GM18511 (cell line): Measurements from ENCODE around the gene CD109.
"Not testable (repeated sequence)": the region's sequence is repeated elsewhere in the genome, so short reads cannot be mapped to it uniquely, and the experiment has no call there.

Source experiments
- ATAC-seq: cut with Tn5 transposase; IDR thresholded peaks from one replicate; pipeline ENCODE4 v1.9.1; 2021; ENCODE audit warnings: mild to moderate bottlenecking, moderate library complexity; ENCODE audit not compliant: unreplicated experiment

The CD109 gene

DNA sequence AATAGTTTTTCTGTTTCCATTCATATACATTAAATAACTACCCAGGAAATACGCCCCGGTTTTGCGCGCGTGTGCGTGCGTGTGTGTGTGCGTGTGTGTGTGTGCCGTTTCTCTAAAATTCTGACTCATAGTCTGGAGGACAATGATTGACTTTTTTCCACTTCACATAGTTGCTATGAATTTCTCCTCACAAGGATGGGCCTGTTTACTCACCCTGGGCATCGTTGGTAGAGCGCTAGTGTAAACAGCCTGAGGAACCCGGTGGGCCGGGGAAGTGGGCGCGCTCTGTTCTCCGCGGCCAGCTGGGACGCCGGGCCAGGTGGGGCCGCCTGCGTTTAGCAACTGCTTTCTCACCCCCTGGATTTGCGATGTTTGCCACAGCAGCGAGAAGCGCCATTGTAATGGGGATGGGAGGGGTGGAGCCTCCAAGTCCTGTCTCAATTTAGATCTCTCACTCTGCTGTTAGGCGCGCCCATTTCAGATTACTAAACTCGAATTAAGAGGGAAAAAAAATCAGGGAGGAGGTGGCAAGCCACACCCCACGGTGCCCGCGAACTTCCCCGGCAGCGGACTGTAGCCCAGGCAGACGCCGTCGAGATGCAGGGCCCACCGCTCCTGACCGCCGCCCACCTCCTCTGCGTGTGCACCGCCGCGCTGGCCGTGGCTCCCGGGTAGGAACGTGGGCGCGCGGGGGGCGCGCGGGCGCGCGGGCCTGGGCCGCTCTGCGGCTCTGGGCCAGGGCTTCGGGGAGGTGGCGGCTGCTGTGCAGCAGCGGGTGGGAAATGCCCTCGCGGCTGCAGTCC is at the start of gene CD109:
CD109 (plus strand) TSS at position 585 of the 803 bp plus-strand sequence; CDS start at position 598, 13 bp downstream.
- ATAC-seq, result peak; percentile 73

DNA sequence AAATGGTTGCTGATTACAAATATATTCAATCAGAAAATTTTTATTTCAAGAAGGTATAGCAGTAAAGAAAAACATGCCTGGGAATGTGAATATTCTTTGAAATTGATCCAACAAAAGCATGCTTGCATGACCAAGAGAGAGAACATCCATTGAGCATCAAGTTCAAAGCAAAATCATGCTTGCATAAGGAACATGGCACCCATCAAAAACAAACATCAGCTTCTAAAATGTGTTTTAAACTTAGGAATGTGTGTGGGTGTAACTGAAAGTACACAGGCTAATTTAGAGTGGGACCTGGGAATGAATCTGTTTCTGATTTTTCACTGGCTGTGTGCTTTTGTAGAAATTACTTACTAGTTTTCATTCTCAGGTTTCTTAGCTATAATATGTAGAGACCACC is 47.8 kb upstream of the CD109 start:
- ATAC-seq, result no peak

DNA sequence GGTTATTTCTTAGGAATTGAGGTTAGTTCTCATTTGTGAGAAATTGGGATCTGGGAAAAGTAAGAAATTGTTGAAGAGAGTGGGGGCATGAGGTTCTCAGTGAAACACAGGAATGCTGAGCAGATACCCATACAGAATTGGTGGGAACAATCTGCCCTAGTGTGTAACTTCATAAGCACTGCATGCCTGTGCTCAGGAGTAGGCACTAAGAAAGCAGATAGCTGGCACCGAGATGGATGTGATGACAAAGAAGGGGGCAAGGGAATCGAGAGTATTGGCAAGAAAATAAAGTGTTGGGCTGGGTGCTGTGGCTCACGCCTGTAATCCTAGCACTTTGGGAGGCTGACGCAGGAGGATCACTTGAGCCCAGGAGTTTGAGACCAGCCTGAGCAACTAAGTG is 46.2 kb upstream of the CD109 start:
- no peak for ATAC-seq

DNA sequence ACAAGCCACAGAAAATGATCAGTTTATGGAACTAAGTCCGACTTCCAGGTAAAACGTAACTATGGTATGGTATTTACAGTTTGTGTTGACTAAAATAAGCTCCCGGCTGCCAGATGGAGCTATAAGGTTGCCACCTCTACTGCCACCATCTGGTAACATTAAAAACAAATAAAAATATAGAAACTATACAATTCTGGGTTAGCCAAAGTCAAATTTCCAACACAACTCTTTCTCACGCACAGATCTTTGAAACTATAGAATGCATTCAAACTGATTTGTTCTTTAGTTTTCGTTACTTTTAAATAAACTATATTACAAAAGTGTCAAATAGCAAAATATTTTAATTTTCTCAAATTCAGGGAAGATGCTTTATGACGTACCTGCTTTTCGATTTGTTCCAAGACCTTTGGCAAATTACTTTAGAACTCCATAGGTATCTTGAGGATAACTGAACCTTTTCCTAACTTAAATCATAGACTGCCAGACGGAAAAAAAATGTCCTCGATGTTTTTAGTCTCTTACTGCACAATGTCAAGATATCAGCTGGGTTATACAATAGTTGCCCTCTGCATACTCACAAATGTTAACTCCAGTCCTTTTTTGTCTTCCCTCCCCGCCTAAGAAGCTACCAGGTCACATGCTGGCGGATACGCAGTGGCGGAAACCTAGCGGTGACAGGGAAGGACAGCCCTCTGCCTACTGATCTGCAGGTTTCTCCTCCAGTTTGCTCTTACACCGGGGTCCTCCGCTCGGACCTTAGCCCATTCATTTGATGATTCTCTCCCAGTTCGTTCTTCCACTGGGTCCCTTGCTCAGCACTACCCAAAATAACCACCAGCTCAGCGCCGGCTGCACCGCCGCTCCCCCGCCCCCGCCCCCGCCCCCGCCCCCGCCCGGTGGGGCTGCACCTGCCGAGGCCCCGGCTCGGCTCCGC is 43.1 kb upstream of the CD109 start:
- ATAC-seq, result peak; percentile 52

DNA sequence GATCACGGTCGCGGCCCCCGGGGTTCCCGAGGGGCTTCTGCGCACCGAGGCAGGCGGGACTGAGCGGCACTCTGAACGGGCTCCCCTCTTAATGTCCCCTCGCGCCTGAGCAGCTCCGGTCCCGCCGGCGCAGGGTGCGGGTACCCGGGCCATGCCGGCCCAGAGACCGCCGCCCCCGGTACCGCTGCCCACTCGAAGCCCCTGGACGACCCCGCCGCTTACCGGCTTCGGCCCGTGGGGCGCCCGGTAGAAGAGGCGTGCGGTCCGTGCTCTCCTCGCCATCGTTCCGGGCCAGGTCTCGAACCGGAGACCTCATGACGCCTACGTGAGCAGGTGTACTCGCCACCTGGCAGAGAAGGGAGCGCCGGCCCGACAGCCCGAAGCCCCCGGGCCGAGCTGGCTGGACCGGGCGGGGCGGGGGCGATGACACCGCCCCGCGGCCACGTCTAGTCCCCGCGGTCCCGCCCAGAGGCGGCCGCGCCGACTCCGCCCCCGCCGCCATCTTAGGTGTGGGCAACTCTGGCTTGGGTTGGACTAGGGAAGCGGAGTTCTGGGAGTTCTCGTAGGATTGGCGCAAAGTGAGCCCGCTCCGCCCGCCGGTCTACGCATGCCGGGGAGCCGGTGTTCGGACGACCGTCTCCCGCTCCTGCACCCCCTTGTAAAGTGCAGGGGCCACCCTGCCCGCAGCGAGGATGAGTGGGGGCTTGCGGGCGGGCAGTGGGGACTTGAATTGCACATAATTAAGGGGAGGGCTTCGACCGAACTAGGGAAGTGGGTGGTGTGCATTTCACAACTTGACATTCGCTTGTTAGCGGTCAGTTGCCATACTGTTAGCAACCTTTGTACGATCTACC is 42.2 kb upstream of the CD109 start, which contains the start of gene SLC17A5:
SLC17A5 (minus strand) TSS at position 422 of the 854 bp plus-strand sequence; CDS start at position 316, 106 bp downstream.
- ATAC-seq, result peak; percentile 86

DNA sequence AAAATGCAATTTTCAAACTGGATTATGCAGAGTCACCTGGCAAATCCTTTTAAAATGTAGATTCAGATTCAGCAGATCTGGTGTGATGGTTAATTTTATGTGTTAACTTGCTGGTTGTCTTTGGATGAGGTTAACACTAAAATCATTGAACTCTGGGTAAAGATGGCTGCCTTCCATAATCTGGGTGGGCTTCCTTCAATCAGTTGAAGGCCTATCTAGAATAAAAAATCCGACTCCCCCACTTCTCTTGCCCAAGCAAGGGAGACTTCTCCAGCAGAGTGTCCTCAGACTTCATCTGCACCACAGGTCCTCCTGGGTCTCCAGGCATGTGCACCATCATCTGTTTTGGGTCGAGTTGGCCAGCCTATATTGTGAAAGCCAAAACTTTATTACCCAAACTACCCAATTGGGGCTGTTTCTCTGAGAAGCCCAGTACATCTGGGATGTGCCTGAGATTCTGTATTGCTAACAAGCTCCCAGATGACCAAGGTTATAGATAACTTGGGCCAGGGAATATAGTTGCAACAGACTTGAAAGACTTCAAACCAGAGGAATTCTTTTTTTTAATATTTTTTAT is 40.6 kb upstream of the CD109 start:
- no peak for ATAC-seq

DNA sequence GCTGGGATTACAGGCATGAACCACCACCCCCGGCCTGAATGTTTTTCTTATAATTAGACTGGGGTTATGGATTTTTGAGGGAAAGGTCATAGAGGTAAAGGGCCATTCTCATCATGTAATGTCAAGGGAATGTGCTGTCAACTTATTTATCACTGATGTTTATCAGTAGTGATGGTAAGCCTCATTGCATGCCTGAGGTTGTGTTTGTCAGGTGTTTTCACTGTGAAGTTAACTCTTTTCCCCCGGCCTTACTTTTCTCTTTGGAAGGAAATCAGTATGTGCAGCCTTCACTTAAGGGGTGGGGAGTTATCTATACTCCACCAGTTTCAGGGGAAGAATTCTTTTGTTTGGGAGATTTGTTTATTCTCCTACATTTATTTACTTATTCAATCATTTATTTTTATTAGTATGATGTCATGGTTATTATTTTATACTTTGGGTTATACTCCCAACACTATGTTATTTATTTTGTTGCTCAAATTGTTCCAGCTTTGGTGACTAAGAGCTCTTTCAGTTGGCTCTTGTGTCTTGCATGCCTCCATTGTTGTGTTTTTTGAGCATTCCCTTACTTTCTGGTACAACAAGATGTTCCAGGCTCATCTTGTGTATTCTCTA is 39.4 kb upstream of the CD109 start:
- ATAC-seq, result no peak

DNA sequence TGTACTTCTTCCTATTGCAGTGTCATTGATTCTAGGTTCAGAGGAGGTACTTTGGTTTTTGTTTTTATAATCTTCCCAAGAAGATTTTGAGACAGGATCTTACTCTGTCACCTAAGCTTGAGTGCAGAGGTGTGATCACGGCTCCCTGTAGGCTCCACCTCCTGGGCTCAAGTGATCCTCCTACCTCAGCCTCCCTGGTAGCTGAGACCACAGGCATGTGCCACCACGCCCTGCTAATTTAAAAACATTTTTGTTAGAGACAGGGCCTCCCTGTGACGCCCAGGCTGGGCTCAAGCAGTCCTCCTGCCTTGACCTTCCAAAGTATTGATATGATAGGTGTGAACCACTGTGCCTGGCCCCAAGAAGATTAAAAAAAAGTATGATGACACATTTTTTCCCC is 38.8 kb upstream of the CD109 start:
- ATAC-seq, result no peak

DNA sequence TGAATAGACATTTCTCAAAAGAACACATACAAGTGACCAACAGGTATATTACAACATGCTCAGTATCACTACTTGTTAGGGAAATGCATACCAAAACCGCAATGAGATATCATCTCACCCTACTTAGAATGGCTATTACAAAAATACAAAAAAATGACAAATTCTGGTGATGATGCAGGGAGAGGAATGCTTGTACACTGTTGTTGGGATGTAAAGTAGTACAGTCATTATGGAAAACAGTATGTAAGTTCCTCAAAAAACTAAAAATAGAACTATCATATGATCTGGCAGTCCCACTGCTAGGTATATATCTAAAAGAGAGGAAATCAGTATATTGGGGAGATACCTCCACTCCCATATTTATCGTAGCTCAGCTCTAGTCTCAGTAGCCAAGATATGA is 31.3 kb upstream of the CD109 start:
- no peak for ATAC-seq

DNA sequence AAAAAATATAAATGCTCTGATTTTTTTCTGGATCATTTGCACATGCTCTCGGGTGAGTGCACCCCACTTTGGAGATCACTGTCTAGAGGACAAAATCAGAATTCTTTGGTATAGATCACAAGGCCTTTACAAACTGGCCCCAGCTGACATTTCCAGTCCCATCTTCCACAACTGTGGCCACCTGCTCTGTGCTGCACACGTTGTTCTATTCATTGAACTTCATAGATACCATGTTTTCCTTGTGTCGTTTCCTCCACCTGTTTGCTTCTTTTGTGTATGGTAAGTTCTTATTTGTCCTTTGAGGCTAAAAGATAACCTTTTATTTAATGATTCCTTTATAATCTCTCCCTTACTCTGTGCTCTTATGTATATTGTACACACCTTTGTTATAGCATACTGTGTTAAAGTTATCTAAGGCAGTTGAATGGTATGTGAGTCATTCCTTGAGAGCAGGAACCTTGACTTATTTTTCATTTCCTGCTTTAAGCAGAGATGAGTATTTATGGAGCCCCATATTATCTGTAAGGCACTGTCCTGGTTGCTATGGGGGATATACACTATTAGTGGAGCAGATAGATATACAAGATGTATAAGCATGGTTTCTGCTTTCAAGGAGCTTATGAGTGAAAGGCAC is 30.2 kb upstream of the CD109 start:
- peak; percentile 91 for ATAC-seq

DNA sequence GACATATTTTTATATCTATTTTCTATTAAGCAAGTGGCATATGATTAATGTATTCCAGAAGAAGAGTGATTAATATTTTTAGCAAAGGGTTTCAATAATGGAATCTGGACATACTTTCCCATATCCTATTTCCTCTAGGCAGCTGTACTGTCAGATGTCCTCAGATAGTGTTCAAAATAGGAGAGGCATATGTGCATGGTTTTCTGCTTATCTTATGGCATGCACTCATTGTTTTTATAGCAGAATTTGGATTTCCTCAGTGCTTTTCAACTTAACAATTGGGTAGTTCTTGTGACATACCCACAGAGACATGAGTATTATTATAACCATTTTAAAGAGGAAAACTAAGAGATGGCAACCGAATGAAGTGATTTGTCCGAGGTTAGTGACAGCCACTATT is 29.6 kb upstream of the CD109 start:
- ATAC-seq, result no peak

DNA sequence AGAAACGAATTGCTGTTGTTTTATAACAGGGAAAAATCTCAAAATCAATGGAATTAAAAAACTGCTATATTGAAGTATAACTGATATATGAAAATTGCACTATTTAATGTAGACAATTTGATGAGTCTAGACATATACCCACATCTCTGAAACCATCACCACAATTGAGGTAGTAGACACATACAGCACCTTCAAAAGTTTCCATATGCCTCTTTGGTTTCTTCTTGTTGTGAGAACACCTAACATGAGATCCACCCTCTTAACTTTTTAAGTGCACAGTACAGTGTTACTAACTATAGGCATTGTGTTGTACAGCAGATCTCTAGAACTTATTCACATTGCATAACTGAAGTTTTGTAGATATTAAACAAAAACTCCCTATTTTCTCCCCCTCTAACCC is 28.2 kb upstream of the CD109 start:
- ATAC-seq, result no peak

DNA sequence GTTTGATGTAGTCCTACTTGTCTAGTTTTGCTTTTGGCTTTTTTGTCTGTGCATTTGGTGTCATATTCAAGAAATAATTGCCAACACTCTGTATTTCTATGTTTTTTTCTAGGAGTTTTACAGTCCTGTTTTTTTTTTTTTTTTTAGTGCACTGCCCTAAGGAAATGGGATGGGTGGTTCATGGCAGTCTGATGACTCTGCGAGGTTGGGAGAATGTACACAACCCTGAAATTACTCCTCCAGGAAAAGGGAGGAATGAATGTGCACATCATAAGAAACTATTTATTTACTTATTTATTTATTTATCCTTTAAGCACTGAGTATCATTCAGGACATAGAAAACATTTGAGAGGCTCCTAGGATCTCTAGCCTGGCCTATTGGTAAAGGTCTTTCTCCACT is 27.0 kb upstream of the CD109 start:
- no peak for ATAC-seq

DNA sequence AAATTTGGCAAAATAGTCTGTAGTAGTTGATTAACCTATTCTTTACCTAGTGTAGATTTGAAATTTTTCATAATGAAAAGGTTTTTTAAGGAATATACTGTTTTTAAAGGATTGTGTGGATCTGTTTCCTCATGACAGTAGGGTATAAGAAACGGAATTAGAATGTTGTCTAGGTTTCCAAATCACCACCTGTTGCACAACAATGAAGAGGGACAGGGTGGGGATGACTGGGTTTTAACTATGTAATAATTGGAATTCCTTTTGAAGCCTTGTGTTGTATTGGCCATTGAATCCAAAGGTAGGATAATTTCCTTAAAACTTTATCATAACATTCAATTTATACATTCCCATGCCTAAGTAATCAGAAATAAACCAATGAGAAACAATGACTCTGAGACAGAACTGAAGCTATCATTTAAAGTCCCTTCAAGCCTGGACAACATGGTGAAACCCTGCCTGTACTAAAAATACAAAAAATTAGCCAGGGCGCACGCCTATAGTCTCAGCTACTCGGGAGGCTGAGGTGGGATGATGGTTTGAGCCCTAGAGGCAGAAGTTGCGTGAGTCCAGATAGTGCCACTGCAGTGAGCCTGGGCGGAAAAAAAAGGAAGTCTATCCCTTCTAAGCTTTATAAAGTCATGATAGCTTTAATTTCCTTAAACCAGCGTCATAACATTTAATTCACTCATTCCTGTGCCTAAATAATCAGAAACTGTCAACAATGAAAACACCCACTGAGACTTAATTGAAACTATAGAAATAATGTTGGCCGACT is 23.9 kb upstream of the CD109 start:
- ATAC-seq, result no peak

DNA sequence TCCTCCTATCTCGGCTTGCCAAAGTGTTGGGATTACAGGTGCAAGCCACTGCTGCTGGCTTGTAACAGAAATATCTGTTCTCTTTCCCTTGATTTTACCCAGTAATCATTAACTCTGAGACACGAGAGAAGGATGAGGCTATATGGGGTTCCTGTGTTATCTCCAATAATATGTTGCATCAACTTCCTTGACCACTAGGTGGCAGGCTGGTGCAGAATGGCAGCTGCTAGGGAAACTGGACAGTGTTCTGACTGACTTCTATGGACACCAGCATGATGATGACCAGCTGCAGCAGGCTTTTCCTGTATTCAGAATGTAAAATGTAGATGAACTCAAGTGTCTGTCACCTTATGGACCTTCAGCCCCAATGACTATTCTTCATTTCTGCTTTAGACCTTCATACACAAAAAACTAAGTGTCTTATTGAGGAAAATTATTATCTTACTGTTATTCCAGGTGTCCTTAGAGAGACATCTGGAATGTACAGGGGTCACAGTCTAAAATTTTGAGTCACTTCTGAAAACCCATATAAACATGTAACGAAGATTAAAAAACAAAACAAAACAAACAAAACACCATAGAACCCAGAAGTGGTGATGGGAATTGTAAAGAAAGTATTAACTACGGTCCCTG is 20.4 kb upstream of the CD109 start:
- ATAC-seq, result peak; percentile 95

DNA sequence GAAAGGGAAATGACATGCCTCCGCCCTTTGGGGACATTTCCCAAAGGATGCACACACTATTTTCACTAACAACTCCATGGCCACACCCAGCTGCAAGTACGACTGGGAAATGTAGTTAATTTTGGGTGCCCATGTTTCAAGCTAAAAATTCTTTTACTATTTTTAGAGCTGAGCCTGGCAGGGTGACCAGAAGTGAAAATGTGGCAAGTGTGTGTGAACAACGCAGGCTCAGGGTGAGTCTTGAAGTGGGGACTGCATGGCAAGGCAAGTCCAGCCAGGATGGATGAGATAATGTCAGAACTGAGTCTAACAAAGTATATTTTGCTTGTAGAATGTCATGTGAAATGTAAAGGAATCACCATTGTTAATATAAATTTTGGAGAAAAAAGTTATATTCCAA is 17.0 kb upstream of the CD109 start:
- ATAC-seq, result no peak

DNA sequence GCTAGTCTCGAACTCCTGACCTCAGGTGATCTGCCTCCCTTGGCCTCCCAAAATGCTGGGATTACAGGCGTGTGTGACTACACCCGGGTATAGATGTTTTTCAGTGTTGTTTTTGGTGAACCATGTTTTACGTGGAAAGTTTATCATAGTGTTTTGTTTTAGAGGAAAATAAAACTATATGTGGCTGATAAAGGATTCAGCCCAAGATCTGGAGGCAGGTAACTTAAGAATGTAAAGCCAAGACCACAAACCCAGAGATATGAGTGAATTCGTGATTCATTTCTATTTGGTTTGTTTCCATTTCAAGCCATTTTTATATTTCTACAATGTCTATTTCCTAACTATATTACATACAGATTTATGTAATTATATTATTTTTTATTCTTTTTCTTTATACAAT is 16.2 kb upstream of the CD109 start:
- not testable (repeated sequence) for ATAC-seq

DNA sequence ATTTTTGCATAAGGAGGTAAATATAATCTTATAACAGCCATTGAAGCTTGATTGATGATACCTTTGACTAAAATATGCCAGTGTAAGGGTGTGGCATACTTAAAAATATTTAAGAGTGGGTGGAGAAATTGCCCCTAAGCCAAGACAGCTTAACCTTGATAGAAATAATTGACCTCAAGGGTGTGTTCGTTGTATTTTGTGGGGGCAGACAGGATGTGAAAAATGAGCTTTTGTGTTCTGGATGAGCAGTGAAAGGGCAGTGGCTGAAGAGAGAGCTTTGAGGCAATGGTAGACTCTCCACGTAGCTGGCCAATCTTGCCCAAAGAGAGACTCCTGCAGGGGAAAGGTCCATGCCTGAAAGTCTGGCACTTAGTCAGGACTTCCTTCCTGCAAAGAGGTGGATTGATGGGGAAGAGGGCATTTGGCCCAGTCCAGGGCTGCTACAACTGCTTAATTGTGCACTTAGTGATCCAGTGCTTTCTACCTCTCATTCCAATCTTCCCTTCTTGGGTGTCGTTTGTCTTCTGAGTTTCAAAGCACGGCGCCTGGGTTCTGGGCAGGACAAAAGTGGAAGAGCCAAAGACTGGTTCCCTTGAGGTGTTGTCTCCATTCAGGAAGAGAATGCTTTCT is 15.6 kb upstream of the CD109 start:
- ATAC-seq, result no peak
